ENCODE measurements around the gene PPP2R2C. TPM values are rescaled to one million over a fixed set of nuclear protein-coding genes. Genes with fewer than 3 reads are reported as not detected.

Gene PPP2R2C
- total and polyA plus RNA-seq, 2 of the 4 experiments (the other 2 are of a cell fraction) = 0.03 TPM; not detected in 1

- Histone ChIP-seq H3K4me2 (ENCODE audit: low read depth, low read length) (no peak overlapping the region), H3K14ac (replicated peaks; ENCODE audit: low read depth, low read length) (no peak overlapping the region), H2AK5ac (ENCODE audit: low read depth, low read length) (no peak overlapping the region), H4K91ac (ENCODE audit: insufficient read depth, low read depth, low read length) (no peak overlapping the region), H3K18ac (ENCODE audit: low read depth, low read length) (no peak overlapping the region), H3K27ac (ENCODE audit: insufficient read depth, low read length) (no peak overlapping the region), H3K23ac (ENCODE audit: low read depth, low read length) (no peak overlapping the region), H2BK5ac (ENCODE audit: low read depth, low read length, poor library complexity, severe bottlenecking) (no peak overlapping the region), H3K36me3 (ENCODE audit: control insufficient read depth, insufficient read depth, low read length) (no peaks in the 10 kb centered on the region), H4K20me1 (ENCODE audit: insufficient read depth, low read length) (no peaks in the 10 kb centered on the region), H3K4me1 (ENCODE audit: control insufficient read depth, insufficient read depth, low read length) (no peaks in the 10 kb centered on the region), H3K56ac (ENCODE audit: extremely low read depth, insufficient read depth, low read length) (no peak overlapping the region), H3K9ac (ENCODE audit: low read depth, low read length) (no peak overlapping the region), H2BK20ac (ENCODE audit: low read depth, low read length) (no peak overlapping the region), H3K9me1 (ENCODE audit: insufficient read depth, low read length) (no peaks in the 10 kb centered on the region), H3K27me3 (ENCODE audit: control insufficient read depth, insufficient read depth, low read length) (peaks cover 23% of the 10 kb centered on the region), H2BK120ac (ENCODE audit: low read depth, low read length) (no peak overlapping the region), H3K79me1 (ENCODE audit: low read depth in 1 of 2, low read length in 2 of 2) (no peaks in the 10 kb centered on the region), H2AFZ (replicated peaks; ENCODE audit: low read length, poor library complexity) (no peak overlapping the region), H4K5ac (ENCODE audit: low read depth, low read length) (no peak overlapping the region), H2BK15ac (ENCODE audit: low read depth, low read length) (no peak overlapping the region), H3K4me3 (ENCODE audit: insufficient read depth, low read depth, low read length) (no peak overlapping the region), H3K4ac (ENCODE audit: low read depth, low read length) (no peak overlapping the region), H2AK9ac (replicated peaks; ENCODE audit: low read depth, low read length, poor library complexity) (no peak overlapping the region), H4K8ac (ENCODE audit: low read depth in 2 of 2, low read length in 2 of 2) (no peak overlapping the region), H3K9me3 (ENCODE audit: control insufficient read depth, insufficient read depth, low read length) (no peaks in the 10 kb centered on the region)
- dilution Hi-C loops (cut with HindIII; ENCODE audit: low sequenced_read_pairs, unreplicated experiment) (no loop called here), intact Hi-C loops (cut with micrococcal nuclease) (no loop called here), in situ Hi-C loops (cut with MboI; ENCODE audit: low sequenced_read_pairs) (no loop called here)
- DNase-seq = no peak
- CTCF ChIA-PET = no interaction called here
- TF ChIP-seq BHLHE40 (IDR thresholded peaks at IDR 0.05; ENCODE audit: low read depth, low read length) (no peak), RFX5 (IDR thresholded peaks at IDR 0.05; ENCODE audit: low read depth, low read length) (no peak), CEBPB (IDR thresholded peaks at IDR 0.05; ENCODE audit: low read depth, low read length) (no peak), USF2 (IDR thresholded peaks at IDR 0.05; ENCODE audit: low read depth, low read length) (no peak), MXI1 (IDR thresholded peaks at IDR 0.05; ENCODE audit: borderline replicate concordance, low read depth, low read length) (no peak), SMC3 (IDR thresholded peaks at IDR 0.05; ENCODE audit: low read depth, low read length) (no peak), ELK1 (IDR thresholded peaks at IDR 0.05; ENCODE audit: borderline replicate concordance, low read depth, low read length) (no peak), MAFK (IDR thresholded peaks at IDR 0.05; ENCODE audit: low read depth, low read length) (no peak), CTCF (conservative IDR thresholded peaks at IDR 0.05; ENCODE audit: low read depth, low read length) (no peak), CHD1 (IDR thresholded peaks at IDR 0.05; ENCODE audit: low read depth, low read length) (no peak), RCOR1 (IDR thresholded peaks at IDR 0.05; ENCODE audit: insufficient replicate concordance, low read length) (no peak), POLR2A (IDR thresholded peaks at IDR 0.05; ENCODE audit: low read depth, low read length) (no peak), MAZ (IDR thresholded peaks at IDR 0.05; ENCODE audit: borderline replicate concordance, low read depth, low read length) (no peak), RAD21 (IDR thresholded peaks at IDR 0.05; ENCODE audit: low read length) (no peak), FOS (IDR thresholded peaks at IDR 0.05; ENCODE audit: low read depth, low read length) (no peak), NFE2L2 (IDR thresholded peaks at IDR 0.05; ENCODE audit: low read depth, low read length) (no peak)
- WGBS, 2 experiments (ENCODE audit: extremely low coverage in 2 of 2, insufficient read length in 1 of 2) = 8% methylated on average over 2 of the region's 6 CpGs; no CpG with 5 or more reads in 1 of the 2 experiments
- POLR2A ChIA-PET (ENCODE audit: unreplicated experiment) = no interaction called here
- no peak for ATAC-seq (ENCODE audit: low read depth)
- BruUV-seq (replicated peaks) = no TSS peak
Measured at GRCh38 chr4:6393066-6393465, 79.3 kb downstream of the PPP2R2C start.

All from IMR-90 (cell line).